ENCODE measurements around the gene KEAP1. TPM values are rescaled to one million over a fixed set of nuclear protein-coding genes. Genes with fewer than 3 reads are reported as not detected.
"Not testable (repeated sequence)": the region's sequence is repeated elsewhere in the genome, so short reads cannot be mapped to it uniquely, and the experiment has no call there.

The KEAP1 gene
- total RNA-seq, 1 experiment from 2014 or later, result 75.2 TPM

- H2AFZ ChIP-seq (ENCODE audit: low read depth, low read length, poor library complexity, severe bottlenecking); POLR2A ChIA-PET; H4K20me1 ChIP-seq (ENCODE audit: insufficient read depth); H3K4me2 ChIP-seq (ENCODE audit: low read length); H3K27ac ChIP-seq (ENCODE audit: low read depth, low read length); DNase-seq (ENCODE audit: low read depth, low spot score); H3K27me3 ChIP-seq (ENCODE audit: insufficient read depth, low read length); RAD21 ChIA-PET (ENCODE audit: low non-redundant PET in 1 of 2, low total read pairs in 2 of 2, uncharacterized antibody in 2 of 2, unreplicated experiment in 2 of 2); H3K4me3 ChIP-seq (replicated peaks in 1 of 2; ENCODE audit: low read depth in 1 of 2, low read length in 2 of 2); H3K9ac ChIP-seq (ENCODE audit: low read length); H3K9me2 ChIP-seq (ENCODE audit: insufficient read depth); H3K4me1 ChIP-seq (ENCODE audit: control insufficient read depth in 1 of 2, insufficient read depth in 2 of 2, low read length in 2 of 2); H3K79me2 ChIP-seq (ENCODE audit: insufficient read depth, low read length); BruUV-seq (replicated peaks); H3K9me3 ChIP-seq (ENCODE audit: control insufficient read depth in 1 of 2, insufficient read depth in 1 of 2, low read depth in 1 of 2, low read length in 2 of 2); ATAC-seq; intact Hi-C loops (cut with micrococcal nuclease): not testable (repeated sequence)
- peaks cover 15 to 48% of the 10 kb centered on the region in 2 experiments; a peak in 3 of 4 replicates for H3K36me3 ChIP-seq (ENCODE audit: control insufficient read depth in 1 of 2, insufficient read depth in 2 of 2, low read length in 2 of 2)
- CTCF ChIA-PET, result interaction anchor here (1.0 to 2.6 kb wide), 4 partner anchors 9 to 67 kb away, joined by 4 to 15 read pairs (median 7); partner anchors contain the start of gene ATG4D
Observed at GRCh38 chr19:10551006-10551405, 47.9 kb upstream of the KEAP1 start.

DNA sequence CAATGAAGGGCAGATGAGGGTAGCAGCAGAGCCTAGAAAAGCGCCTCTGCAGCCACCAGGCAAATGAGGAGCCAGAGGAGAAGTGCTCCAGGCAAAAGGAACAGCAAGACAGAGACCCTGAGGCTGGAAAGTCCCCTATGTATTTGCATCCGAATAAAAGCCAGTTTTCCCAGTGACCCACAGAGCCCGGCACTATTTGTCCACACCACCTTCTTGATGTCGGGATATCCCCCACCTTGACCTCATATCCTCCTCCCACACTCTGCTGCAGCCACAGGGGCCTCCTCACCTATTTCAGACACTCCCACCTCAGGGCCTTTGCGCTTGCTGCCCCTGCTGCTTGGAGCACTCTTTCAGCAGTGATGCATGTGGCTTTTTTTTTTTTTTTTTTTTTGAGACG, 47.2 kb upstream of the KEAP1 start:
- H4K20me1 ChIP-seq (ENCODE audit: insufficient read depth), result no peaks in the 10 kb centered on the region
- no peak overlapping the region for H2AFZ ChIP-seq (ENCODE audit: low read depth, low read length, poor library complexity, severe bottlenecking)
- ChIA-PET RAD21 (ENCODE audit: low non-redundant PET in 1 of 2, low total read pairs in 2 of 2, uncharacterized antibody in 2 of 2, unreplicated experiment in 2 of 2) (no interaction called here), CTCF (no interaction called here), POLR2A (no interaction called here)
- no peak overlapping the region for H3K9ac ChIP-seq (ENCODE audit: low read length)
- H3K36me3 ChIP-seq (ENCODE audit: control insufficient read depth in 1 of 2, insufficient read depth in 2 of 2, low read length in 2 of 2), result peaks cover 15 to 41% of the 10 kb centered on the region in 2 experiments; a peak in 3 of 4 replicates
- intact Hi-C loops (cut with micrococcal nuclease), result no loop called here
- H3K79me2 ChIP-seq (ENCODE audit: insufficient read depth, low read length), result peaks cover 8% of the 10 kb centered on the region
- no peak overlapping the region for H3K4me3 ChIP-seq (replicated peaks in 1 of 2; ENCODE audit: low read depth in 1 of 2, low read length in 2 of 2)
- no peaks in the 10 kb centered on the region for H3K27me3 ChIP-seq (ENCODE audit: insufficient read depth, low read length)
- no peak for TF ChIP-seq ZNF274 (IDR thresholded peaks at IDR 0.05; ENCODE audit: low read depth, low read length)
- no peak for TF ChIP-seq YY1 (IDR thresholded peaks at IDR 0.05; ENCODE audit: extremely low read depth, insufficient replicate concordance, low read depth, low read length)
- TF ChIP-seq EZH2 (IDR thresholded peaks at IDR 0.05), result no peak
- no peaks in the 10 kb centered on the region for H3K9me3 ChIP-seq (ENCODE audit: control insufficient read depth in 1 of 2, insufficient read depth in 1 of 2, low read depth in 1 of 2, low read length in 2 of 2)
- no peak overlapping the region for H3K27ac ChIP-seq (ENCODE audit: low read depth, low read length)
- ATAC-seq, result no peak
- H3K9me2 ChIP-seq (ENCODE audit: insufficient read depth), result no peaks in the 10 kb centered on the region
- BruUV-seq (replicated peaks), result no TSS peak
- no peaks in the 10 kb centered on the region for H3K4me1 ChIP-seq (ENCODE audit: control insufficient read depth in 1 of 2, insufficient read depth in 2 of 2, low read length in 2 of 2)
- DNase-seq (ENCODE audit: low read depth, low spot score), result no peak
- no peak overlapping the region for H3K4me2 ChIP-seq (ENCODE audit: low read length)
